C4-2B (cell line): ENCODE data around the gene RIN1.
A peak's percentile ranks its signal among the peaks of the same experiment; 100 is the strongest.

Experiments
- H3K27ac ChIP-seq: fragments of 450-650 bp; 2 replicates; pipeline ENCODE4 v1.5.1; 2017
- ZFX ChIP-seq: fragments of 450-650 bp; IDR thresholded peaks from 2 replicates; pipeline ENCODE4 v1.6.1; 2017
- TF ChIP-seq, protein P1 (sequence below): fragments of 450-650 bp; conservative IDR thresholded peaks from 2 replicates; pipeline ENCODE4 v1.5.1; 2017; ENCODE audit warnings: mild to moderate bottlenecking

Gene RIN1

DNA sequence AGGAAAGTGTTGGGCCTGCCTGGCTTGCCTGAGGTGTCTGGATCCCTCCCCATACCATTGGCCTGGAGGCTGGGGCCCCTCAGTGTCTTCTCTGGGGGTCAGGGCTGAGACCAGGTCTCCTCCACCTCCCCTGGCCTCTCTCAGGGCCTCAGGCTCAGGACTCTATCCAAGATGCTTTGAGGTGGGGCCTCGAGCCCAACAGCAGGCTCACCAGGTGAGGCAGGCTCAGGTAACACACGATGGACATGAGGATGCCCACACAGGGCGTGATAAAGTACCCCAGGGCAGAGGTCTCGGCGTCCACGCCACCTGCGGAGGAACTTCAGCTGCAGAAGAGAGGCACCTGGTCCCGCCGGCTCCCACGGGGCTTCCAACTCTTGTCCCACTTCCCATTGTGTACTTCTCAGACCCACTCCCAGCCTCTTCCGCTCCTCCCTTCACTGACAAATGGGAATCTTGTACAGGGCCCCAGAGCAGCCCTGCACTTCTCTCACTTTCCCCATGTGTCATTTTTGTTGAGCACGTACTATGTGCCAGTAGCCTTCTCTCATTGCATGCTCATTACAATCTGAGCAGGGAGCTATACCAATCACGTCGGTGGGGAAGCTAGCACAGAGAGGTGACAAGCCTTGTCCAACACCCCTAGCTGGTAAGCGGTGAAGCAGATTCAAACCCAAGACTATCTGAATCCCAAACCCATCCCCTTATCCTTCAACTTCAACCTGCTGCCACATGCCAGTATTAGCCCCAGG lies 31.5 kb upstream of the RIN1 start:
- no peak overlapping the region for H3K27ac ChIP-seq
- TF ChIP-seq, protein P1, sequence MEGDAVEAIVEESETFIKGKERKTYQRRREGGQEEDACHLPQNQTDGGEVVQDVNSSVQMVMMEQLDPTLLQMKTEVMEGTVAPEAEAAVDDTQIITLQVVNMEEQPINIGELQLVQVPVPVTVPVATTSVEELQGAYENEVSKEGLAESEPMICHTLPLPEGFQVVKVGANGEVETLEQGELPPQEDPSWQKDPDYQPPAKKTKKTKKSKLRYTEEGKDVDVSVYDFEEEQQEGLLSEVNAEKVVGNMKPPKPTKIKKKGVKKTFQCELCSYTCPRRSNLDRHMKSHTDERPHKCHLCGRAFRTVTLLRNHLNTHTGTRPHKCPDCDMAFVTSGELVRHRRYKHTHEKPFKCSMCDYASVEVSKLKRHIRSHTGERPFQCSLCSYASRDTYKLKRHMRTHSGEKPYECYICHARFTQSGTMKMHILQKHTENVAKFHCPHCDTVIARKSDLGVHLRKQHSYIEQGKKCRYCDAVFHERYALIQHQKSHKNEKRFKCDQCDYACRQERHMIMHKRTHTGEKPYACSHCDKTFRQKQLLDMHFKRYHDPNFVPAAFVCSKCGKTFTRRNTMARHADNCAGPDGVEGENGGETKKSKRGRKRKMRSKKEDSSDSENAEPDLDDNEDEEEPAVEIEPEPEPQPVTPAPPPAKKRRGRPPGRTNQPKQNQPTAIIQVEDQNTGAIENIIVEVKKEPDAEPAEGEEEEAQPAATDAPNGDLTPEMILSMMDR, result no peak
- TF ChIP-seq ZFX, result no peak

DNA sequence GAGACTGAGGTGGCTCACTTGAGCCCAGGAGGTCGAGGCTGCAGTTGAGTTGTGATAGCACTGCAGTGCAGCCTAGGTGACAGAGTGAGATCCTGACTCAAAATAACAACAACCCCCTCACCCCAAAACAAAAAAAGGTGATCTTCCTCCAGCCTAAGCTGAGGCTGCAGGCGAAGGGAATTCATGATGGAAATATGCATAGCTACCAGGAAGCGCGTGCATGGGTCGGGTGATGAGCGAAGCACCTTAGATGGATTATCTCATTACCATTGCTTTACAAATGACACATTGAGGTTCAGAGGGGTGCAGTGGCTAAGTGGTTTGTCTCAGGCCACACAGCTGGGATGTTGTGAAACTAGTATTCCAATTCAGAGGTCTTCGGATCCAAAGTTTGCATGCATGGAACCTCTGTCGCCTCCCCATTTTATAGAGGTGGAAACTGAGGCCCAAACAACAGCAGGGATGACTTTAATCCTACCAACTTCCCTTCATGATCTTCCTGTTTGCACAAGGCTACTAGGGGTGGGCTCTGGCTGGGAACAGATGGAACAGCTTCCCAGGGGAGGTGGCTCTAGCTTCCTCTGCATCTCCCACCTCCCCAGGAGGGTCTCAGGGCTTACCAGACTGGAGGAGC lies 30.7 kb upstream of the RIN1 start:
- no peak for TF ChIP-seq ZFX
- no peak overlapping the region for H3K27ac ChIP-seq

GRCh38 chr11:66365711-66366619 lies 29.7 kb upstream of the RIN1 start:
- TF ChIP-seq, protein P1, result no peak
- TF ChIP-seq ZFX, result no peak

GRCh38 chr11:66365166-66365565 lies 28.9 kb upstream of the RIN1 start:
- TF ChIP-seq, protein P1, result no peak
- H3K27ac ChIP-seq, result no peak overlapping the region

More at GRCh38 chr11:66365711-66366619, 29.7 kb upstream of the RIN1 start:
- H3K27ac ChIP-seq, result no peak overlapping the region

GRCh38 chr11:66363805-66364535 lies 27.7 kb upstream of the RIN1 start:
- H3K27ac ChIP-seq, result no peak overlapping the region
- TF ChIP-seq ZFX, result no peak
- TF ChIP-seq, protein P1, result peak; percentile 95

GRCh38 chr11:66363187-66363601 lies 27.0 kb upstream of the RIN1 start:
- no peak overlapping the region for H3K27ac ChIP-seq
- TF ChIP-seq, protein P1, result no peak
- TF ChIP-seq ZFX, result no peak

GRCh38 chr11:66362481-66363147 lies 26.4 kb upstream of the RIN1 start:
- H3K27ac ChIP-seq, result no peak overlapping the region
- TF ChIP-seq, protein P1, result no peak
- TF ChIP-seq ZFX, result no peak
